B cell (primary cell): ENCODE results near the gene ARL13A. TPM values are rescaled to one million over a fixed set of nuclear protein-coding genes. Genes with fewer than 3 reads are reported as not detected.

Experiments used
- ATAC-seq: fragments of 200-7000 bp; cut with Tn5 transposase; one replicate; pipeline ENCODE4 v1.10.0; 2021; ENCODE audit warnings: low read depth, mild to moderate bottlenecking, moderate number of reproducible peaks, moderate library complexity
- CTCF ChIA-PET: fragments of 350-600 bp; sonication (Branson Sonifier 250); formaldehyde crosslinking; loops from one replicate; lab custom pipeline; 2021; ENCODE audit warnings: antibody characterized with exemption, inconsistent platforms; lab: Charles Lee
- POLR2A ChIA-PET: fragments of 350-600 bp; sonication (Branson Sonifier 250); formaldehyde crosslinking; loops from one replicate; lab custom pipeline; 2021; ENCODE audit warnings: antibody characterized with exemption; lab: Charles Lee
- DNase-seq: peaks from one replicate; pipeline ENCODE4 v3.0.0; 2013
- H2AFZ ChIP-seq: 2 replicates; pipeline ENCODE4 v1.6.1; 2012; ENCODE audit warnings: mild to moderate bottlenecking, low read depth, low read length; ENCODE audit not compliant: insufficient read depth, poor library complexity, severe bottlenecking
- H3K27ac ChIP-seq, 2 donors: 1 replicate in 1 of 2; 2 replicates in 1 of 2; pipeline ENCODE4 v1.5.1; 2012 to 2013; ENCODE audit warnings: low read length in 2 of 2, mild to moderate bottlenecking in 2 of 2, moderate library complexity in 1 of 2
- H3K27me3 ChIP-seq, 4 experiments: fragments of 200-600 bp in 1 of 4; sonication (generic) in 1 of 4; replicated peaks in 1 of 4; 1 replicate in 2 of 4; 2 replicates in 2 of 4; pipeline versions ENCODE4 v1.6.1 to v1.7.0; 2013 to 2016; ENCODE audit warnings: low read length in 3 of 4, mild to moderate bottlenecking in 2 of 4, mixed read lengths in 1 of 4, moderate library complexity in 1 of 4; ENCODE audit not compliant: insufficient read depth in 4 of 4, control insufficient read depth in 3 of 4; ENCODE audit errors: control extremely low read depth in 1 of 4
- H3K36me3 ChIP-seq, 2 experiments: replicated peaks in 1 of 2; 1 replicate in 1 of 2; 2 replicates in 1 of 2; pipeline versions ENCODE4 v1.6.1 to v1.7.1; 2013; ENCODE audit warnings: low read length in 1 of 2; ENCODE audit not compliant: insufficient read depth in 2 of 2, control insufficient read depth in 1 of 2; ENCODE audit errors: control extremely low read depth in 1 of 2, extremely low read depth in 1 of 2
- H3K4me1 ChIP-seq, 2 donors: fragments of 200-600 bp in 1 of 2; sonication (generic) in 1 of 2; 1 replicate in 1 of 2; 2 replicates in 1 of 2; pipeline versions ENCODE4 v1.5.1 to v1.6.1; 2013 to 2017; ENCODE audit warnings: low read length in 2 of 2; ENCODE audit not compliant: control insufficient read depth in 2 of 2, insufficient read depth in 2 of 2
- H3K4me2 ChIP-seq: replicated peaks from 2 replicates; pipeline ENCODE3; 2012; ENCODE audit warnings: mild to moderate bottlenecking, low read depth, low read length; ENCODE audit not compliant: poor library complexity, severe bottlenecking
- H3K4me3 ChIP-seq, 5 experiments: fragments of 200-600 bp in 1 of 5; sonication (generic) in 1 of 5; 1 replicate in 3 of 5; 2 replicates in 2 of 5; pipeline versions ENCODE4 v1.5.1 to v1.7.0; 2011 to 2016; ENCODE audit warnings: low read length in 4 of 5, mild to moderate bottlenecking in 4 of 5, low read depth in 2 of 5, control low read depth in 1 of 5, moderate library complexity in 1 of 5; ENCODE audit not compliant: insufficient read depth in 1 of 5; ENCODE audit errors: control extremely low read depth in 1 of 5, extremely low read depth in 1 of 5
- H3K79me2 ChIP-seq: fragments of 200-600 bp; sonication (generic); one replicate; pipeline ENCODE4 v1.6.0; 2016; ENCODE audit warnings: low read length; ENCODE audit not compliant: control insufficient read depth, insufficient read depth
- H3K9ac ChIP-seq: fragments of 200-600 bp; sonication (generic); 2 replicates; pipeline ENCODE4 v1.6.1; 2017; ENCODE audit warnings: mild to moderate bottlenecking, low read length, moderate library complexity
- H3K9me3 ChIP-seq, 3 donors: one replicate each; pipeline versions ENCODE4 v1.6.1 to v1.7.1; 2013; ENCODE audit warnings: low read length in 2 of 3; ENCODE audit not compliant: control insufficient read depth in 2 of 3, insufficient read depth in 1 of 3; ENCODE audit errors: control extremely low read depth in 1 of 3
- H4K20me1 ChIP-seq: 2 replicates; pipeline ENCODE4 v1.6.0; 2012; ENCODE audit warnings: mild to moderate bottlenecking, low read length; ENCODE audit not compliant: insufficient read depth, control insufficient read depth, poor library complexity, severe bottlenecking
- H3K27ac Mint-ChIP-seq: one replicate; pipeline ENCODE4 v1.8.0; 2021; ENCODE audit warnings: mixed read lengths
- H3K27me3 Mint-ChIP-seq: one replicate; pipeline ENCODE4 v1.8.0; 2021; ENCODE audit warnings: mixed read lengths
- H3K4me1 Mint-ChIP-seq: one replicate; pipeline ENCODE4 v1.8.0; 2021; ENCODE audit warnings: mixed read lengths
- H3K4me3 Mint-ChIP-seq: one replicate; pipeline ENCODE4 v1.8.0; 2021; ENCODE audit warnings: mixed read lengths
- H3K9me3 Mint-ChIP-seq: one replicate; pipeline ENCODE4 v1.8.0; 2022; ENCODE audit warnings: mixed read lengths; ENCODE audit not compliant: insufficient read depth
- EZH2 ChIP-seq: IDR thresholded peaks from 2 replicates; pipeline ENCODE4 v1.6.1; 2012; ENCODE audit warnings: borderline replicate concordance, low read depth, mild to moderate bottlenecking, moderate library complexity, low read length; ENCODE audit not compliant: insufficient read depth, poor library complexity, severe bottlenecking
- WGBS: methylation state at CpG from one replicate; pipeline ENCODE4 v1.1.5; 2013; ENCODE audit warnings: missing lambda C conversion rate; ENCODE audit not compliant: insufficient coverage; 5-methylcytosine and 5-hydroxymethylcytosine counted together
- intact Hi-C: fragments of 100-400 bp; cut with micrococcal nuclease; formaldehyde crosslinking; loops from one replicate; pipeline ENCODE4 v1.10.0; 2022
- polyA plus RNA-seq: library from polyadenylated mRNA; depleted of rRNA; stranded (reverse); fragments of >200 nt; gene quantifications from 2 replicates; pipeline ENCODE4 v1.2.3, GENCODE V29; 2012
- total RNA-seq, 2 donors: library from RNA; stranded (reverse); fragments of 120-200 nt in 1 of 2; gene quantifications; 1 replicate in 1 of 2; 2 replicates in 1 of 2; pipeline versions ENCODE4 v1.2.3 to v1.2.4, GENCODE V29; 2013 to 2022
- TF ChIP-seq, protein P1 (sequence below): fragments of 200-600 bp; IDR thresholded peaks from one replicate; pipeline ENCODE4 v1.8.0; 2022; ENCODE audit warnings: antibody characterized with exemption, mild to moderate bottlenecking

Gene ARL13A
- total and polyA plus RNA-seq, 2 donors (not counting 1 experiment from before 2014, with no cell fraction given), result not detected

DNA sequence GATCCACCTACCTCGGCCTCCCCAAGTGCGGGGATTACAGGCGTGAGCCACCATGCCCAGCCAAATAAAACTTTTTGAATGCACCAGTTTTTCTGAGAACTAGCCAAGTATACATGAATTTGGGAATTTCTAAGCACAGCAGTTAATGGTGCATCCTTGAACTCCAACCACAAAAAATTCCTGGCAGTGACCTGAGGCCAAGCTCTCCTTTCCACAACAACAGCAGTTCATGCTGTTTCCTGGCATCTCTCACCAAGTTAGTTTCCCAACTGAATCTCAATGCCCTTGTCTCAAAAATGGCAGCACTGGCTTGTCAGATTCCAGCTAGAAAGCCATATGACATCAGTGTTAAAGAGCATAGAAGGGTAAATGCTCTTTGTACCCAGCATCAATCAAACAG, 24.9 kb upstream of the ARL13A start:
- no peak overlapping the region for H2AFZ ChIP-seq
- H3K4me1 ChIP-seq, result no peaks in the 10 kb centered on the region
- H3K9me3 ChIP-seq, result no peaks in the 10 kb centered on the region
- TF ChIP-seq, protein P1, sequence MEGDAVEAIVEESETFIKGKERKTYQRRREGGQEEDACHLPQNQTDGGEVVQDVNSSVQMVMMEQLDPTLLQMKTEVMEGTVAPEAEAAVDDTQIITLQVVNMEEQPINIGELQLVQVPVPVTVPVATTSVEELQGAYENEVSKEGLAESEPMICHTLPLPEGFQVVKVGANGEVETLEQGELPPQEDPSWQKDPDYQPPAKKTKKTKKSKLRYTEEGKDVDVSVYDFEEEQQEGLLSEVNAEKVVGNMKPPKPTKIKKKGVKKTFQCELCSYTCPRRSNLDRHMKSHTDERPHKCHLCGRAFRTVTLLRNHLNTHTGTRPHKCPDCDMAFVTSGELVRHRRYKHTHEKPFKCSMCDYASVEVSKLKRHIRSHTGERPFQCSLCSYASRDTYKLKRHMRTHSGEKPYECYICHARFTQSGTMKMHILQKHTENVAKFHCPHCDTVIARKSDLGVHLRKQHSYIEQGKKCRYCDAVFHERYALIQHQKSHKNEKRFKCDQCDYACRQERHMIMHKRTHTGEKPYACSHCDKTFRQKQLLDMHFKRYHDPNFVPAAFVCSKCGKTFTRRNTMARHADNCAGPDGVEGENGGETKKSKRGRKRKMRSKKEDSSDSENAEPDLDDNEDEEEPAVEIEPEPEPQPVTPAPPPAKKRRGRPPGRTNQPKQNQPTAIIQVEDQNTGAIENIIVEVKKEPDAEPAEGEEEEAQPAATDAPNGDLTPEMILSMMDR, result no peak
- TF ChIP-seq EZH2, result no peak
- ChIA-PET CTCF (no interaction called here), POLR2A (no interaction called here)
- no peak for DNase-seq
- no peak overlapping the region for H3K27ac ChIP-seq
- Mint-ChIP-seq H3K9me3 (no peaks in the 10 kb centered on the region), H3K27me3 (no peaks in the 10 kb centered on the region), H3K27ac (no peak overlapping the region), H3K4me3 (no peak overlapping the region), H3K4me1 (no peaks in the 10 kb centered on the region)
- no peak for ATAC-seq
- no peaks in the 10 kb centered on the region for H3K36me3 ChIP-seq
- 97% methylated on average over 3 of the region's 3 CpGs for WGBS
- H4K20me1 ChIP-seq, result no peaks in the 10 kb centered on the region
- no peak overlapping the region for H3K9ac ChIP-seq
- H3K4me3 ChIP-seq, result no peak overlapping the region
- no peaks in the 10 kb centered on the region for H3K79me2 ChIP-seq
- no peaks in the 10 kb centered on the region for H3K27me3 ChIP-seq
- H3K4me2 ChIP-seq, result no peak overlapping the region
- intact Hi-C loops, result no loop called here

DNA sequence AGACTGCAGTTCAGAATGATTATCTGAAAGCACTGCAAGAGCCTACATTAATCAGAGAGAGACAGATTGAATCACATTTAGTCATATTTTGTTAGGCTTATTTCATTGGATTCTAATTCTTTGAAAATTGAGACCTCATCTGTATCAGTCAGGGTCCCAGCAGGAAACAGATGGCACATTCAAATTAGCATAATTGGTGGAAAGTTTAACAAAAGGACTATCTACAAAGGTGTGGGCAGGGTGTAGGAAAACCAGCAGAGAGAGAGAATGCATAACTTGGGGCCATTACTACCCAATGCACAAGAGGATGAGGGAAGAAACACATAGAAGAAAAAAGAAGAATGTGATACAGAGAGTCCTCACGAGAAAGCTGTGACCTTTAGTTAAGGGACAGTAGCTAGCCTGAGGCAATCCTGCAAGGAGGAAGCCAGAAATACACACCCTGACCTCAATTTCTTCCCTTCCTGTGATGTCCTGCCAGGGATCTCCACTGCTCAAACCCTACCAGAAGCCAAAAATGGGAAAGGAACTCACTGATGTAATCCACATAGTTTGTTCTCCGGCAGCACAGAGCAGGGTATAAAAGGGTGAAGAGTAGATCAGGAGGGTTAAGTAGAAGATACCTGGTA, 23.1 kb upstream of the ARL13A start:
- intact Hi-C loops, result no loop called here
- H3K79me2 ChIP-seq, result no peaks in the 10 kb centered on the region
- no peak overlapping the region for H3K9ac ChIP-seq
- H3K27me3 ChIP-seq, result no peaks in the 10 kb centered on the region
- no peaks in the 10 kb centered on the region for H3K36me3 ChIP-seq
- no peaks in the 10 kb centered on the region for H4K20me1 ChIP-seq
- no peaks in the 10 kb centered on the region for H3K9me3 ChIP-seq
- POLR2A ChIA-PET, result no interaction called here
- H2AFZ ChIP-seq, result no peak overlapping the region
- no peaks in the 10 kb centered on the region for H3K27me3 Mint-ChIP-seq
- no peak overlapping the region for H3K27ac Mint-ChIP-seq
- WGBS, result no CpG with 5 or more reads among the region's 2 CpGs
- no peak for DNase-seq
- no peak overlapping the region for H3K4me3 ChIP-seq
- H3K4me3 Mint-ChIP-seq, result no peak overlapping the region
- H3K4me1 Mint-ChIP-seq, result no peaks in the 10 kb centered on the region
- ATAC-seq, result no peak
- CTCF ChIA-PET, result no interaction called here
- no peaks in the 10 kb centered on the region for H3K4me1 ChIP-seq
- H3K9me3 Mint-ChIP-seq, result no peaks in the 10 kb centered on the region
- TF ChIP-seq, protein P1, result no peak
- no peak for TF ChIP-seq EZH2
- no peak overlapping the region for H3K4me2 ChIP-seq
- no peak overlapping the region for H3K27ac ChIP-seq
